ENCODE results near the gene MBNL1.

The MBNL1 gene

DNA sequence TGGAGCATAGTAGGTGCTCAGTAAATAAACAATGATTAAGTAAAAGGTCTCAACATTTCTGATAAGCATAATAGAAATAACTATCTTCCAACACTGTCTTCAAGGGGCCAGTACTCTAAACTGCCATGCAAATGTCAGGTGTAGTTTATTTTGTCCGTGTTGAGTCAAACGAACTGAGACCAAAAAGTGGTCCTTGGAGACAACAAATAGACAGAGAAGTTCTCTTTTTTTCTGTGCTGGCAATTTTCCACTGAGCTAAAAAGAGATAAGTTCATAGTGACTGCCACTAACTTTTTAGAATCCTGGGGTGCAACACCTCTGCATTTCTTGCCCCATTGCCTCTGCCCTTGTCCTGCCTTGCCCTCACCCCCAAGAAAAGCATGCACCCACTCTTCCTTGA lies 14.7 kb upstream of the MBNL1 start:
- DNase-seq, result no peak

DNA sequence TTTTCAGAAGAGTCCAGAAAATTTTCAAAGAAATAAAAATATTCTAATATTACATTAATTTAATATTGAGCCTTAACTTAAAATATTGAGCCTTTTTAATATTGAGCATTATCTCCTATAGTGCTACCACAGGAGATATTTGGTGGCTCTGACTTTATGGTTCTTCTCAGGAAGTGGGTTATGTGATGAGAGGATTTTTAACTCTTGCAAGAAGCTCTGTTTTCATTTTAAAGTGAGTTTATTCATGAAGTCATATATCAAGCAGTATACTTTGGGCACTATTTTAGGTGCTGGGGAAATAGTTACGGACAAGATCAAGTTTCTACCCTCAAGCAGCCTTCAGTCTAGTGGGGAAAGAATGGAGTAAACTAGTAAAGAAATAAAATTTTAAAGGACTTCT lies 13.4 kb upstream of the MBNL1 start:
- DNase-seq, result no peak

DNA sequence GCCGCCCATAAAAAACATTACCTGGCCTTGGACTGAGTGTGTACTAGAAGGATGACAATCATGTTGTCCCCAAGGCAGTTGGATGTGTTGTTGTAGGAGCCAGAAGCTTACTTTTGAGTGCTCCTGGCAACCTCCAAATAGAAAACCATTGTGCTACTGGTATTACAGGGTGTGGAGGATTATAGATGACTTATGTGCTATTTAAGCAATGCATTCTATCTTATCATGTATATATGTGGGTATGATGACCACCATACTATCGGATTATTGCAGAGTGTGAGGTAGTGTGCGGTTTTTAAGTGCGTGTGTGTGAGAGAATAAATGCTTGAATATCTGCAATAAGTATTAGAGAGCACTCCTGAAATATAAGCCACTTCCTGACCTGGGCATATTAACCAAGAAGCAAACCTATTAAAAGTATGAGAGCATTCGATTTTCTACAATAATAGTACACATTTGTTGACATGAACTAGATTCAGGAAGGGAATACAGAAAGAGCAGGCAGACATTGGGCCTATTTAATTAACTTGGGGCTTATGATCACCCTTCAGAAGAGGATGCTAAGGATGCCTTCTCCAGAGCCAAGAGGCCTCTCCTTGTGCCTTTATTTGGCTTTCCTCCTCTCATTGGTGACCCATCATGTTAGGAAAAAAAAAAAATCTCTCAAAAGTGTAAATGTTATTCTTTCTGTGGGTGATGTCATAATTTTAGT lies 11.7 kb upstream of the MBNL1 start:
- no peak for DNase-seq

DNA sequence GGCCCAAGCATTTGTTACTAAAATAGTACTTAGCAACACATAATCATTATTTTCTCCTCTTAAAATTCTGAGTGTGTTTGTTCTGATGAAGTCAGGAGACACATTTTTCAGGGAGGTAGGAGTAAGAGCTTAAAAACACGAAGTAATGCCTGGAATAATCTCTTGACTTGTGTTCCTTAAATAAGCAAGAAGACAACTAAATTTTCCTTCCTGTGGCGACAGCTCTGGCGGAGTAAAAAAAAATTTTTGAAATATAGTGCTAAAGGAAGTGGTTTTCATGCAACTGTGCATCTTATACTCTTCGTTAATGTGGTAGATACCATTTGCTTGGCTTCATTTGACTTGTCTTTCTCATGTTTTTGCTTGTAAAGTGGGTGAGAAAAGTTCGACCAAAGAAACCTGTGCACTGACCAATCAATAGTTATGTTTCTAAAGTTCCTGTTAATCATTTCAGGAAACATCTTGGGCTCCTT lies 11.1 kb upstream of the MBNL1 start:
- DNase-seq, result no peak

DNA sequence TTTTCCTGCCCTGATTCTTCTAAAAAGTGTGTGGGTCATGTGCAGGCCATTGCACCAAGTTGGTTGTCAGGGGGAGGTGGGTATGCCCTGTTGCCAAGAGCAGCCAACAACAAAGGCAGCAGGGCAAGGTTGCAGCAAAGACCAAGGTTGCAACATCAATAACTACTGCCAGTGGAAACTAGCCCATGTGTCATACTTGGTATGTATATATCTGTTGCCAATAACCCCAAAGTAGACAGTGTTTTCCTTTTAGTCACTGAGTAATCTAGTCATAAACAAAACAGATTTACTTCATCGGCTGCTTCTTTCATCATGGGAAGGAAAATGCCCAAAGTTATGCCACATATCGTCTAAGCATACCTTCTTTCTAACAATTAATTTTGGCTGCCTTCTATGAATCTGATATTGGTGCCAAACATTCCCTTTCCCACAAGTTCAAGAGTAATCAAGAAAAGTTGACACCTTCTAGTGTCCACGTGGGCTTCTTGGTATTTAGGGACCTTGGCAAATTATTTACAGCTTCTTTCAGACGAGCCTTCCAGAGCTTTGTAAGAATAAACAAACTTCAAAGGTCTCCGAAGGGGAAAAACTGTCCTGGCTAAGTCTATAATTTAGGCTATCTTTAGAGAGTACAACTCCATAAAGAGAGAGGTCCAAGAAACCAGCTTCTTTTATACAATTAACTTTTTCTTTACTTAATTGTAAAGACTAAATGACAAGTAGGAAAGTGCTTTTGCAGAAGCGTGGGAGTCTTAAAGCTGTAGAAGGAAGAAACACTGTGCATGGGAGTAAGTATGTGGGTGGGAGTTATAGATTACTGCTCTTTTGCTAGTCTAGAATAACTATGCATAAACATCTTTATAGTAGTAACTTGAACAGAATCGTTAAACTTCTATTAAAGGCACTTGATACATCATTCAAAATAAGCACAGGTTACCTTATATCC lies 10.0 kb upstream of the MBNL1 start:
- DNase-seq, result no peak

DNA sequence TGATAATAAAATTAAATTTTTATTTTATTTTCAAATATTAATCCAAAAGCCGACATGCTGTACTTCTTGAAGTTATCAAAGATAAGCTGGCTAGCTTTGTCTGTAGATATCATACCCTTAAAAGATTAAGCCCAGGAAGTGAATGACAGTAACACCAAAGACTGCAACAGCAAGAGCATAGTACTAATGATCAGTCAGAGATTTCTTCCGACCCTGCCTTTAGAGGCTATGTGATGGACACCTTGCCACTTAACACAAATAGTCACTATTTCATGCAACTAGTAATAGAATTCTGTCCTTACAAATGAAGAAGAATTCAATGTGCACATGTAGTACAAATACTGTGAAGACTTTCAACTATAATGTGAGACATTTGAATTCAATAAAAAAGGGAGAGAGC lies 9.3 kb upstream of the MBNL1 start:
- no peak for DNase-seq

DNA sequence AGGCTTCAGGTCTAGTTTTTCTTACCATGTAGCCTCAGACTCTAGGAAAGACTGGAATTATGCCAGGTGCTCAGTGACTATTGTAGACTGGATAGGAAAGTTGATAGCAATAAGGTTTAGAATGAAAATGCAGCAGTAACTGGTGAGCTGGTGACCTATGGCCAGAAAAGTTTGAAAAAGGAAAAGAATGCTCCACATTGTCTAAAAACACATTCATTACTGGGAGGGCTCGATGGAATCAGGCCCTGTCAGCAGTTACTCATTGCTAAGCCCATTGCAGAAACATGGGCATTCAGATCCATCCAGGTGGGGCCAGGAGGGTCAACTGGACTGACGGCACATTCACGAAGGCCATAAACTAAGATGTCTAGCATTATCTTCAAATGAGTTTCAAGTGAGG lies 8.7 kb upstream of the MBNL1 start:
- DNase-seq, result no peak

DNA sequence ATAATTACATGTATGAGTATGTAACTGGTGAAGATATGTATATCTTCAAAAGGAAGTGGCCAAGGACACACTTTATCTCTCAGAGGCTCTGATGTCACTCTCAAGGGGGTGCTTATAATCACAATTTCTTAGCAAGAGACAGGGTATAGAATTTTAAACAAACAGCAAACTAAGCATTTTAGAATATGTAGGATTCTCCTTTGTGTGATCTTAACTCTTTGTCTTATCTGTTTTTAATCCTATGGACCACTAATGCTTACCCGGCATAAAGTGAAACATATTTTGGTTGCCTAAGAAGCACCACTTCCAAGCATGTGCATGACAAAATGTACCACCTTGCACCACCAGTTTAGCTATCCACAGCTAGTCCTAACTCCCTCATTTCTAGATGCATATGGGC lies 8.2 kb upstream of the MBNL1 start:
- no peak for DNase-seq

DNA sequence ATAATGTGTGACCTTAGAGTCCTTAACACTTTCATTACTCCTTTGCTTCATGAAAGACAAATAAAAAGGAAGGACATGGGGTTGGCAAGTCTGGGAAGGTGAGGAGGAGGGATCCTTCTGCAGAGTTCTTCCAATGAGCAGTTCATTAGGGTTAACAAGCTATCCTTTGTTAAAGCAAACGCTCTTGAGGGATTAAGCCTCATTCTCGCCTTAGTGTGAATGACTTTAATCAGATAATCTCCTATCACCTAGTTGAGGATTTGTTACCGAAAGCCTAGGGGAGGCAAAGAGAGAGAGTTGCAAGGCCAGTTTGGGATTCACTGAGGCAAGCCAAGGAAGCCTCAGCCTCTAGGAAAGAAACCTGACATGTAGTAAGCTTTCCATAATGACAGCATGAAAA lies 7.4 kb upstream of the MBNL1 start:
- no peak for DNase-seq

DNA sequence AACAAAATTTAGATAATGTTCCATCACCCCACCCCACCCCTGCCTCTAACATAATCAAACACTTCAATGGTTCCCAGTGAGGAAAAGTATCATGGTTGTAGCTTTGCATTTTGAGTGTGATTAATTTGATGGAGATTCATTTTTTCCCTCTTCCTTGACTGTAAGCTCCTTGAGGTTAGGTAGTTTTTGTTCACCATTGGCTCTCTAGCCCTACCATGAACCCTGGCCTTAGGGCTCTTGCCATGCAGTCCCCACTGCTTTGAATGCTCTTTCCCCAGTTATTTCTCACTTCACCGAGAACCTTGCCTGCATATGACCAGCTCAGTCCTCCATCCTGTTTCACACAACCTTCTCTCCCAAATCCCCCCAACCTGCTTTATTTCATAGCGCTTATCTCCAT lies 5.0 kb upstream of the MBNL1 start:
- DNase-seq, result no peak

DNA sequence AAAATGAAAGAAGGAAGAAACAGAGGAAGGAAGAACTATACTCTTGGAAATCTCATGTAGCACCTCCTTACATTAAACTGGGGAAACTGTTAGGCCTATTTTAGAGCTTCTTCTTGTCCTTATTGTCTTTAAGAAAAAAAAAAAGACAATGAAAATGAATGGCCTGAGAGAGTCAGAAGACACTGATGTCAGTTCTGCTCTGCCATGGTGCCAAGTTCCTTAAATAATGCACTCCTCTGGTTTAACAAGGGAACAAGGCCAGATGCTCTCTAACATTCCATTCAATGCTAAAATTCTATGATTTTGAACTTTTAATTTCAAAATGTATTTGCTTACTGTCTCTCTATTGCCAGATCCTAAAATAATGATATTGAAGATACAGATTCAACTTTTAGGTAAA lies 4.4 kb upstream of the MBNL1 start:
- no peak for DNase-seq

DNA sequence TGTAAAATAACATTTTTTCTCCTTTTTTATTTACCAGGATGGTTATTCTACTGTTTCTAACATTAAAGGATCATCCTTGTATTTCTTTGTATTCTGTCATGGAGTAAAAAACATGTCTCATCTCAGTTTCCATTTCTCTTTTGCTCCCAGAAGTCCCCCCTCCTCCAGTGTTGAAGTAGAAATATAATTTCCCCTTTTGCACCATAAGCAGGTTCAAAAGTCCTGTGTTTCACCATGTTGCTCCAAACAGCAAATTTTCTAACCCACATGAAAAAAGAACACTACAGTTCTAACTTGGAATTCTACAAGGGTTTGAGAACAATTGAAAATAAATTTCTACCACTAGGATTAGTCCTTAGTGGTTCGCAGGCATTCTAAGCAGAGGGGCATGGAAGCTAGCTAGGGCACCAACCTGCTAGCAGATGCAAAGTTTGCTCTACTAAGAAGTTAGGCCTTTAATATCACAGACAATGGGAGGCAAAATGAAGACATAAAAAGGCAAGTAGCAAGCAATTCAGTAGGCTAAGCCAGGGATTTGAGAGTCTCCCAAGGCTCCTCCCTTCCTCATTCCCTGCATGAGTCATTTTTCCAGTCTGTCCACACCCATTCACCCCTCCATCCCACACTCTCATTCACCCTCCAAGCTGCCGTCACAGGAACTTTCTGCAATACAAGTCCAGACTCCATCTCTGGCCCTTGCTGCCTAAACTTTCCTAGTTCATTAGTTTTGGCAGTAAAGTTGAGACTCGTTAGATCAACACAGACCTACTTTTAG lies 2.3 kb upstream of the MBNL1 start:
- no peak for DNase-seq

DNA sequence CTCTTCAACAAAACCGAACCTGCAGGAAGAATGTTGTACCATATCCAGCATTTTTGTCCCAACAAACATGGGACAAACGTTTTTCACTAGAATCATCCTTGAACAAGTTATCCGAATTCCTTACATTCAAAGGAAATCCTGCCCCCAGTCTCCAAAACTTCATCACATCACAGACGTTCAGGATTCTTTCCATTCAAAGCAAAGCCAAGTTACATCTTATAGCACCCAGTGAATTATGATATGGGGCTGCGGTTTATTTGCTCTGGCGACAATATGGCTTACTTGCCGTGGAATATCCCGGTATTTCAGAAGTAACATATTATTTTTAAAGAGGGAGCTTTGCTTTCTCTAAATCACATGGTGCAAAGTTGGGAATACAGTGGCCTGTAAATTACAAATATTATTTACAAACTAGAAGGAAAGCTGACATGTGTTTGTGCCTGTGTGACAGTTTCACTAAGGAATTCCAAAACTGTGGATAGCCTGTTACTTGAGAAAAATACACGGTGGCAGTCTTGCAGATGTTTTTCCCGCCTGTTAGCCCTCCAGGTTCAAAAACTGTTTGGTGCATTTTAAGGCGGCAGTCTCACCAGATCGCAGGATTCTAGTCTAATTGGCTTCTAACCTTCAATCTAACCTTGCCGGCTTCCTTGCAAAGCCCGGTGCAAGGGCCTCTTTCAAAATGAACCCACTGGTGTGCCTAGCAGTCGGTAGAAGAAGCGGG lies 736 bp upstream of the MBNL1 start:
- DNase-seq, result no peak

DNA sequence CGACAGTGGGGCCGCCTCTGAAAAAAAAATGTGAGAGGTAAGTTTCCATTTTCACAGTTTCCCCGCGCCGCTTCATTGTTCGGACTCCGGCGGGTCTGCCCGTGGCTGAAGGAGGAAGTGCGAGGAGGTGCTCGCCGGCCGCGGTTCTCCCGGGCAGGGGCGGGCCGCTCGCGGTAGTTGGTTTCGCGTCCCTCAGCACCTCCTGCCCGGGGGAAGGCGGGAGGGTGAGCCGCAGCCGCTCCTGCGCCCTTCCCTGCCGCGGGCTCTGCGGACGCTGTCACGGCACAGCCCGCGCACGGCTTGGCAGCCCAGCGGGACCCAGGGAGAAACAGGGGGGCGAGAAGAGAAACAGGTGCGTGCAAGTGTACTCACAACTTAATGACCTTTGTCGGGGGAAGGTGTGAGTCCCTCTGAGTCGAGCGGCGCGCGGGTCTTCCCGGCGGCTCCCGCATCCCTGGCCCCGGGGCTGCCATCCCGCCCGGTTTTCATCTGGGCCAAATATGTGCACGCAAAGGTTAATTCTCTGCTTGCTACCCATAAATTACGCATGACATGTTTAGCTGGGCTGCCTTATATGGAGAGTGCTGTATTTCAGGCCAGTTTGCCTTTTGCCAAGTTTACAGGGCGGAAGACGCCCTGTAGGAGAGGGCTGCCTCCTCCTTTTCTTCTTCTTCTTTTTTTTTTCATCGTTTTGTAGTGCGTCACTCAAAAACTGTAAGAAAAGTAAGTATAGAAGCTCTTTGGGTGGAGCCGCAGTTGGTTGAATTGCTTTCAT lies 514 bp downstream of the MBNL1 start:
- DNase-seq, result peak; percentile 58

DNA sequence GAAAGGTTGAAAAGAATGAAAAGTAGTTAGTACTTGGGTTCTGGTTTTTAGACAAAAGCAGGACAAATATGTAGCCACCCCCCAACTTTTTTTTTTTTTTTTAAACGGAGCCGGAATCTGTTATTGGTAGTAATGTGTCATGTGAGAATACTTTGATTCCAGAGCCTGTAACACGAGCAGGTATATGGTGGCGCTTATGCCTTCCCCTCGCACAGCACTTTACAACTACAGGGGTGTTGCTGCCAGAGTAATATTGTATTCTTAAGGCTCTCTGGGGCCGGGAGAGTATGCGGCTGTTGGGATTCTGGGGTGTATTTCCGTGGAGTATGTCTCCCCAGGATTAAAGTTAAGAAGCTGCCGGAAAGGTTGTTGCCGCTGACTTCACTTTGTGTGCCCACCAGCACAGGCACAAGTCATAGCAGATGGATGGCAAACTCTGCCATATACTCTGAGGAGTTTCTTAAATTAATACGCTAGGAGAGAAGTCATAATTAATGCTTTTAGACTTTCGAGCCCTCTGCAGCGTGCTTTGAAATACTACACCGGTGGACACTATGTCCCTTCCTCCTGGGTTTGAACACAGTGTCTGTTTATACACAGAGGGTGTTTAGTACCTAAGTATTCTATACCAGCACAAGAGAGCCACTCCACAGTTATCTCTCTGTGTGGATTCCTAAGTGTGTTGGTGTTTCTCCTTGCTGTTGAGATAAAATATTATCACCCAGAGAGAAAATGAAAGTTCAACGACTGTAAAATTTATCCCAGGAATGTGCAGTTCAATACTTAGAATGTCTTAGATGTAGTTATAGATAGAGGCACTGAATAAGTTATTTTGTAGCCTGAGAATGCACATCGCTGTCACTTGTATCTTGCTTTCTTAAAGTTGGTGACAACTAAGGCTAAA lies 1.4 kb downstream of the MBNL1 start:
- DNase-seq, result peak; percentile 18

DNA sequence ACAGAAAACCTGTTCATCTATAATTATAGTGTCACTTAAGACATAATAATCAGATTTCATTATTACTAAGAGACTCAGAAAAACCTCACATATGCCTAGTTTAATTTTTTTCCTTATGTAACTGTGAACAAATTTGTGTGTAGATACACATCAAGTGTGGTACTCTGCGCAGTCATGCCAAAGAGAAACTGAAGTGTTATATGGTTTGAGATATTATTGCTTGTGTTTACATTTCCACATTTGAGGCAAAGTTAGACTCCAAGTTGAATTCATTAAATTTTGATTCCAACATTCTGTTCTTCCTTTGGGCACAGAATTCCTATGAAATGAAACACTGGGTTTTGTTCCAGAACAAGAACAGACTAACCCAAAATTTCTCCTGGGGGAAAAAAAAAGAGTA lies 2.2 kb downstream of the MBNL1 start:
- no peak for DNase-seq

DNA sequence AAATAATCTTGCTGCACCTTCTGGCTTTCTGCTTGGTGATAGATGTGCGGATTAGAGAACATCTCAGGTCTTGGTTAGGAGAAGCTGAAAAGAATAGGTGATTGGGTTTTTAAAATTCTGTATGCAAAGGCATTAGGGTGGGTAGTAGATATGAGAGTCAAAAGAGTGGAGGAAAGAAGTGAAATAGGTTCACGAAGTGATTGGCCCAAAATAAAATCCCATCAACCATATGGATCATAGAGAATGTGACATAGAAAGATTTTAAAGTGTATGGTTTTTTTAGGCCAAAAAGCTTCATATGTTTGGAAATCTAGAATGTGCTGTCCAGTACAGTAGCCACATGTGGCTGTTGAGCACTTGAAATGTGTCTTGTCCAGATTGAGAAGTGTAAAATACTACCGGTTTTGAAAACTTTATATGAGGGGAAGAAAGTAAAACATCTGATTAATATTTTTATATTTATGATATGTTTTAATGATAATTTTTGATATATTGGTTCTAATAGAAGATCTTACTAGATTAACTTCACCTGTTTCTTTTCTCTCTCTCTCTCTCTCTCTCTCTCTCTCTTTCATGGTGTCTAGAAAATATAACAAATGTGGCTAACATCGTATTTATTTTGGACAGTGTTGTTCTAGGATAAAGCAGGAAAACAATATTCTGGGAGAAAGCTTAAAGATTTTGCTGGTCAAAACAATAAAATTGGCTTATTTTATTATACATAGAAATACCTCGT lies 2.9 kb downstream of the MBNL1 start:
- no peak for DNase-seq

DNA sequence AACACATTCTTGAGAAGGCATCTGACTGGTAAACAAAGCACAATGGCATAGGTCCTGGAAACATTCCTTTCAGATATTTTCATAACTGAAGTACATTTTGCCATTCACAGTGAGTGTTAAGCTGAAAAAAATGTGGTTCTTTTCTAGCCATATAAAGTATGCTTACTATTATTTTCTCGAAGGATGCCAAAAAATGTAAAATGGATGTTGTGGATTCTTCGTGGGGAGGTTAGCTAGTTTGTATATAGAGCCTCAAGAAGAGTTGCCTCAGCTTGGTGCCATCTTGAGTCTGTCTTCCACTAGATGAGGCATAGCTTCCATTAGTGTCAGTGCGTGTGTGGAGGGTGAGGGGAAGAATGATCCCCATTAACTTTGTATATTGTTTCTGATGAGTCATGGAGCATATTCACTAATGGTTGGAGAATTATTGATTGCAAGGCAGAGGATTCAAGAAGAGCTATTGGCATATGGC lies 4.1 kb downstream of the MBNL1 start:
- DNase-seq, result no peak

DNA sequence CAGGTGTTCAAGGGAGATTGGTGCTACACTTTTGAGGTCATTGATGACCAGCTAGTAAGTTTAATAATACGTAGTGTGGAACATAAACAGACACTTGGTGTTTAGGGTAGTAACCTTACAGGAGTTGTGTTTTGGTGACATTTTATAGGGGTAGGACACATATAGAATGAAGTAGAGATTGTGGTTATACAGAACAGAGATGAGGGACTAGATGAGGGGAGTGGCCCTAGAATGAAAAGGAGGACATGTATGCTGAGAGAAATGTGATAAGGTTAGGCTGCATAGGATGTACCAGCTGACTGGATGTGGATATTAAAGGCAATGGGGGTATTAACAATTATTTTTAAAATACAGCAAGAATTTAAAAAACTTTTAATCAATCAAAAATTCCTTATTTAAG lies 8.0 kb downstream of the MBNL1 start:
- no peak for DNase-seq

DNA sequence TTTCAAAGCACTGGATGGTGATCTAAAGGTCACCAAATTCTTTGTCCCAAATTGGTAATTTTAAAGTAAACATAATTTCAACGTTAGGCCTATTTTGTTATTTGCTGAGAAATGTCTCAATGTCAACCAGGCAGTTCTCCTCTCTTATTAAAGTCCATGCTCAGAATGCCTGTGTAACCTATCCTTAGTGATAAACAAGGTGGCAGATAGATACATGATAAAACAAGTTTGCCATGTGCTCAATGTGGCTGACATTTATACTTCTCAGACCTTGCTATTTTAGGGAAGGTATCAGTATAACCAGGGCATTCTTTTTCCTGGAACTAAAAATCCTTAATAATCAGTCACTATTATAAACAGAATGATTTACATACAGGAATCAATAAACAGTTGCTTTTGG lies 8.5 kb downstream of the MBNL1 start:
- no peak for DNase-seq
